Breast epithelium (tissue), 3 donors: ENCODE measurements around the gene PLCH2.

Experiments
- CTCF ChIP-seq, 3 donors: fragments of 450-650 bp; IDR thresholded peaks; one replicate each; pipeline ENCODE4 v1.5.1; 2016 to 2017; ENCODE audit warnings: antibody characterized with exemption in 3 of 3, mild to moderate bottlenecking in 3 of 3, moderate library complexity in 3 of 3
- POLR2AphosphoS5 ChIP-seq, 3 donors: sonication (generic); formaldehyde crosslinking; IDR thresholded peaks; one replicate each; pipeline ENCODE4 v1.6.1; 2017; ENCODE audit warnings: antibody characterized with exemption in 3 of 3

- no peak for TF ChIP-seq CTCF (IDR thresholded peaks at IDR 0.05)
- TF ChIP-seq POLR2AphosphoS5 (IDR thresholded peaks at IDR 0.05) = no peak
Measured at GRCh38 chr1:2427051-2427450, 49.0 kb upstream of the PLCH2 start.
